ENCODE data around the gene TDRD15. TPM values are rescaled to one million over a fixed set of nuclear protein-coding genes. Genes with fewer than 3 reads are reported as not detected.

TDRD15 gene
- total RNA-seq, 1 experiment from 2014 or later: not detected

DNA sequence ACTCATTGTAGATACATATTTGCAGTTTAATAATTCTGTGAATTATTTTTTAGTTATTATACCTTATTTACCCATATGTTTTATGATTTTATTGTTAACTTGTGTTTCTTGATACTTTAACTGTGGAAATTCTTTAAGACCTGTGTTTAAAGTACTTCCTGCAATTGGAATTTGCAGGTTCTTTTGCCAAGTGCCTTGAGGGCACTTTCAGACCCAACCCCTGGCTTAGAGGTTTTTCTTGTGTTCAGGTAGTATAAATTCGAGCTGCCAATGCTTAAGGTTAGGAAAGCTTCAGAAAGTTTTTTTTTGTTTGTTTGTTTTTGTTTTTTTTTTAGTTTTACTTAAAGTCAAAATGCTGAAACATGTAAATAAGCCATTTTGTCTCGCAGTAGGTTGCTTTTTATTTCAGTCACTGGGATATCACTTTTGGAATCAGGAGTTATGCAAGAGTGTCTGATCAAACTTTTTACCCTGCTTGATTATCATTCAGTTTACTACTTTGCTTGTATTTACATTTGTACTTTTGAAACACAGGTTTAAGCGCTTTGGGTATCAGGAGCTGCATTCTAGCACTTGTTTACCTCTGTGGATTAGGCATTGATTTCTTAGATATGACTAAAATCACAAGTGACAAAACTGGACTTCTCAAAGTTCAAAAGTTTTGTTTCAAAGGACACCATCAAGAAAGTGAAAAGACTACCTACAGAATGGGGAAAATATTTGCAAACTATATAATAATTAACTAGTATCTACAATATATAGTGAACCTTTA lies 31.8 kb downstream of the TDRD15 start:
- TF ChIP-seq, protein P1, sequence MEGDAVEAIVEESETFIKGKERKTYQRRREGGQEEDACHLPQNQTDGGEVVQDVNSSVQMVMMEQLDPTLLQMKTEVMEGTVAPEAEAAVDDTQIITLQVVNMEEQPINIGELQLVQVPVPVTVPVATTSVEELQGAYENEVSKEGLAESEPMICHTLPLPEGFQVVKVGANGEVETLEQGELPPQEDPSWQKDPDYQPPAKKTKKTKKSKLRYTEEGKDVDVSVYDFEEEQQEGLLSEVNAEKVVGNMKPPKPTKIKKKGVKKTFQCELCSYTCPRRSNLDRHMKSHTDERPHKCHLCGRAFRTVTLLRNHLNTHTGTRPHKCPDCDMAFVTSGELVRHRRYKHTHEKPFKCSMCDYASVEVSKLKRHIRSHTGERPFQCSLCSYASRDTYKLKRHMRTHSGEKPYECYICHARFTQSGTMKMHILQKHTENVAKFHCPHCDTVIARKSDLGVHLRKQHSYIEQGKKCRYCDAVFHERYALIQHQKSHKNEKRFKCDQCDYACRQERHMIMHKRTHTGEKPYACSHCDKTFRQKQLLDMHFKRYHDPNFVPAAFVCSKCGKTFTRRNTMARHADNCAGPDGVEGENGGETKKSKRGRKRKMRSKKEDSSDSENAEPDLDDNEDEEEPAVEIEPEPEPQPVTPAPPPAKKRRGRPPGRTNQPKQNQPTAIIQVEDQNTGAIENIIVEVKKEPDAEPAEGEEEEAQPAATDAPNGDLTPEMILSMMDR (IDR thresholded peaks at IDR 0.05; ENCODE audit: unreplicated experiment): no peak
- ChIA-PET POLR2A (no interaction called here), CTCF (no interaction called here)
- H3K36me3 Mint-ChIP-seq (ENCODE audit: insufficient read depth, unreplicated experiment): no peaks in the 10 kb centered on the region
- BruUV-seq (replicated peaks): no TSS peak
- intact Hi-C loops (cut with micrococcal nuclease): no loop called here
- peaks cover 10% of the 10 kb centered on the region for H3K9me3 Mint-ChIP-seq (ENCODE audit: unreplicated experiment)
- H3K27me3 Mint-ChIP-seq (ENCODE audit: insufficient read depth, unreplicated experiment): peaks cover 61% of the 10 kb centered on the region
- DNase-seq (ENCODE audit: unreplicated experiment): no peak
- no peak overlapping the region for H3K27ac Mint-ChIP-seq (ENCODE audit: low read depth, unreplicated experiment)
- H3K4me1 Mint-ChIP-seq (ENCODE audit: insufficient read depth, unreplicated experiment): no peaks in the 10 kb centered on the region
- no peak overlapping the region for H3K4me3 Mint-ChIP-seq (ENCODE audit: unreplicated experiment)

DNA sequence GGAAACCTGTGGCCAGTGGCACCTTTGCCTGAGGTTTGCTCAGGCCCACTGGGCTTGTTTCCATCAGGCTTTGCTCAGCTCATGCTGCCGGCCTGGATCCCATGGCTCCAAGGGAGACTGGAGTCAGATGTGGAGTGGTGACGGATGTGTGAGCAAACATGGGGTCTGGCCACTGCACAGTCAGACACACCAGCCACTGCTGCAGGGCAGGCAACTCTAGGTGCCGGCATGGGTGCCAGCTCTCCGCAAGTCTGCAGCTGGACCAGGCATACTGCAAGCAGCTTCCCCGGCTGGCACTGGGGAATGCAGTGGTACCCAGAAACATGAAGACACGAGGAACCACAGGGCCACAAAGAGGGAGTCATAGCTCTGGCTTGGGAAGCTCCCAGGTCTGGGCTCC lies 37.4 kb downstream of the TDRD15 start:
- TF ChIP-seq, protein P1 (IDR thresholded peaks at IDR 0.05; ENCODE audit: unreplicated experiment): no peak
- Mint-ChIP-seq H3K27me3 (ENCODE audit: insufficient read depth, unreplicated experiment) (peaks cover 49% of the 10 kb centered on the region), H3K4me1 (ENCODE audit: insufficient read depth, unreplicated experiment) (no peaks in the 10 kb centered on the region), H3K4me3 (ENCODE audit: unreplicated experiment) (no peak overlapping the region), H3K27ac (ENCODE audit: low read depth, unreplicated experiment) (no peak overlapping the region), H3K36me3 (ENCODE audit: insufficient read depth, unreplicated experiment) (no peaks in the 10 kb centered on the region), H3K9me3 (ENCODE audit: unreplicated experiment) (no peaks in the 10 kb centered on the region)
- DNase-seq (ENCODE audit: unreplicated experiment): no peak
- ChIA-PET POLR2A (no interaction called here), CTCF (interaction anchor here (0.5 to 1.0 kb wide), 7 partner anchors 8 to 1503 kb away, joined by 3 read pairs; no protein-coding TSS in a partner anchor)
- no TSS peak for BruUV-seq (replicated peaks)
- intact Hi-C loops (cut with micrococcal nuclease): no loop called here

DNA sequence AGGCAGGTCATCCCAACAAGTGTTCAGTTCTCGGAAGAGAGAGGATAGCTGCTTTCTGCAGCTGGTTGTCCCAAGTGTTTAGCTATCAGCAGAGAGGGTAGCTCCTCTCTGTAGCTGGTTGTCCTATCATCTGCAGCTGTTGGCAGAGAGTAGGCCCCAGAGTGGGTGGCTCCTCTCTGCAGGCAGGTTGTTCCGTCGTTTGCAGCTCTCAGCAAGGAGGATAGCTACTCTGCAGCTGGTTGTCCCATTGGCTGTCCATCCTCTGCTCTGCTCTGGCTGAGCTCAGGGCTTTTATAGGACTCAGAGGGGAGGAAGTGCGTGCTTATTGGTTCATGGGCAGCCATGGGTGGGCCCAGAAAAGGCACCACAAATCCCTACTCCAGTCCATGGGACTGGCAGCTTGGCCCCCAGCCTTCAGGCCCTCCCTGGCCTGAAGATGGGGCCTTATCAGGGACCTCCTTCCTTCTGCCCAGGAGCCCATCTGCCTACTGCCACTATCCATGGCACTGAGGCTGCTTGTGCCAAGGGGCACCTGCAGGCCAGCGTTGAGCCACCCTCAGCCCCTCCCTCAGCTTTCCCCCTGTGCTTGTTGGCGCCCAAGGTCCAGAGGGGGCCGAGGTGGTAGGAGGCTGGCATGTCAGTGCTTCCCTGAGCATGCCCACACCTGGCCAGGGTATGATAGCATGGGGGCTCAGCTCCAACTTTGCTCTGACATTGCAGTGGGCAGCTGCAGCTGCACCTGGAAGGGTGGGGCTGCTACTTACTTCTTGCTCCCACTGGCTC lies 38.3 kb downstream of the TDRD15 start:
- BruUV-seq (replicated peaks): no TSS peak
- Mint-ChIP-seq H3K4me3 (ENCODE audit: unreplicated experiment) (no peak overlapping the region), H3K36me3 (ENCODE audit: insufficient read depth, unreplicated experiment) (no peaks in the 10 kb centered on the region), H3K9me3 (ENCODE audit: unreplicated experiment) (no peaks in the 10 kb centered on the region), H3K4me1 (ENCODE audit: insufficient read depth, unreplicated experiment) (no peaks in the 10 kb centered on the region), H3K27ac (ENCODE audit: low read depth, unreplicated experiment) (no peak overlapping the region), H3K27me3 (ENCODE audit: insufficient read depth, unreplicated experiment) (peaks cover 40% of the 10 kb centered on the region)
- intact Hi-C loops (cut with micrococcal nuclease): no loop called here
- ChIA-PET CTCF (interaction anchor here (0.7 to 1.0 kb wide), 2 partner anchors 8 to 12 kb away, joined by 3 read pairs; no protein-coding TSS in a partner anchor), POLR2A (interaction anchor here (0.6 kb wide), 1 partner anchor 503 kb away, joined by 3 read pairs; no protein-coding TSS in a partner anchor)
- no peak for DNase-seq (ENCODE audit: unreplicated experiment)
- TF ChIP-seq, protein P1 (IDR thresholded peaks at IDR 0.05; ENCODE audit: unreplicated experiment): no peak

DNA sequence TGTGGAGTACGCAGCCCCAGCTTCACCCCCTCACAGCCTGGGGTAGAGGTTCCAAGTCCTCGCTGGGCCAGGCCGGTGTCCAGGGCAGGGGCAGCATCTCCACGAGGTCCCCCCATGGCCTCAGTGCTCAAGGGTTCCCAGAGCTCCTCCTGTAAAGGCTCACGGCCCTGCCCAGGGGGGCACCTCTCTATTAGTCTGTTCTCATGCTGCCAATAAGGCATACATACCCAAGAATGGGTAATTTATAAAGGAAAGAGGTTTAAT lies 38.8 kb downstream of the TDRD15 start:
- H3K36me3 Mint-ChIP-seq (ENCODE audit: insufficient read depth, unreplicated experiment): no peaks in the 10 kb centered on the region
- DNase-seq (ENCODE audit: unreplicated experiment): no peak
- intact Hi-C loops (cut with micrococcal nuclease): no loop called here
- no peaks in the 10 kb centered on the region for H3K9me3 Mint-ChIP-seq (ENCODE audit: unreplicated experiment)
- ChIA-PET POLR2A (no interaction called here), CTCF (no interaction called here)
- peaks cover 37% of the 10 kb centered on the region for H3K27me3 Mint-ChIP-seq (ENCODE audit: insufficient read depth, unreplicated experiment)
- TF ChIP-seq, protein P1 (IDR thresholded peaks at IDR 0.05; ENCODE audit: unreplicated experiment): no peak
- BruUV-seq (replicated peaks): no TSS peak
- no peaks in the 10 kb centered on the region for H3K4me1 Mint-ChIP-seq (ENCODE audit: insufficient read depth, unreplicated experiment)
- H3K4me3 Mint-ChIP-seq (ENCODE audit: unreplicated experiment): no peak overlapping the region
- no peak overlapping the region for H3K27ac Mint-ChIP-seq (ENCODE audit: low read depth, unreplicated experiment)
